Measurements from ENCODE around the gene OLA1.

OLA1 gene

DNA sequence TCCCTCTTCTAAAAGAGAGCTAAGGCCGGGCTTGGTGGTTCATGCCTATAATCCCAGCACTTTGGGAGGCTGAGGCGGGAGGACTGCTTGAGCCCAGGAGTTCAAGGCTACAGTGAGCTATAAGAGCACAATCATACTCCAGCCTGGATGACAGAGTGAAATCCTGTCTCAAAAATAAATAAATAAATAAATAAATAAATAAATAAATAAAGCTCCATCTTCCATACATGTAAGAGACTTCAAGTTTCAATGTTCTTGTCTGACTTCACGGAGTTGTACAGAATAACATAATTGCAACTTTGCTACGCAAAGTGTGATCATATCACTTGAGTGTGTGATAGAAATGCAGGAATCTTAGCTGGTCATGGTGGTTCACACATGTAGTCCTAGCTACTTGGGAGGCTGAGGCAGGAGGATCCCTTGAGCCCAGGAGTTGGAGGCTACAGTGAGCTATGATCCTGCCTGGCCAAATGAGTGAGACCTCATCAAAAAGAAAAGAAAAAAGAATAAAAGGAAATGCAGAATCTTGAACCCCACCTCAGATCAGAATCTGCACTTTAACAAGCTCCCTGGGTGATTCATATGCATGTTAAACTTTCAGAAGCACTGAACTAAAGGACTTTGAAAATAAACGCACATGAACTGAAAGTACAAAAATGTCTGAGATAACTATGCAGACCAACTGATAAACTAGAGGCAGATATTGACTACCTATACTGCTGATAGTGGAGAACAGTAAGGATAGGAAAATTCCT lies 159.4 kb downstream of the OLA1 start:
- H3K9ac ChIP-seq (ENCODE audit: insufficient read length), result no peak overlapping the region
- no peaks in the 10 kb centered on the region for H3K9me3 ChIP-seq (ENCODE audit: low read depth, low read length)
- no peak for DNase-seq (ENCODE audit: low read depth, low spot score)
- H3K4me3 ChIP-seq, result no peak overlapping the region
- H3K36me3 ChIP-seq (ENCODE audit: insufficient read depth, low read length), result no peaks in the 10 kb centered on the region
- no peak for TF ChIP-seq POLR2AphosphoS5 (IDR thresholded peaks at IDR 0.05; ENCODE audit: borderline replicate concordance, low read depth, low read length)
- no peak overlapping the region for H3K27ac ChIP-seq

DNA sequence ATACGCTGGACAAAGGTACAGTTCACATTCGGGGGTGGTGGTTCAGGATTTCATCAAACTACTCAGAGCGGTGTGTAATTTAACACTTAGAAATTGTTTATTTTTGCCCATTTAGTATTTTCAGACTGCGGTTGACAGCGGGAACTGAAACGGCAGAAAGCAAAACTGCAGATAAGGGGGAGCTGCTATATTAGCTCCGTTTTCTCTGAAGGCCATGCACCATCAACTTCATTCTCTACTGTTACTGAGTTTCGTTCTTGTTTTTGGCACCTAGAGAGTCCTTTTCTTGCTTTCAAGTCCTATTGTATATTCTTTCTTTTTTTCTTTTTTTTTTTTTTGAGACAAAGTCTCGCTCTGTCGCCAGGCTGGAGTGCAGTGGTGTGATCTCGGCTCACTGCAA lies 161.6 kb downstream of the OLA1 start:
- Histone ChIP-seq H3K27ac (no peak overlapping the region), H3K9me3 (ENCODE audit: low read depth, low read length) (no peaks in the 10 kb centered on the region), H3K9ac (ENCODE audit: insufficient read length) (no peak overlapping the region), H3K4me3 (no peak overlapping the region), H3K36me3 (ENCODE audit: insufficient read depth, low read length) (no peaks in the 10 kb centered on the region)
- no peak for TF ChIP-seq FOXP2 (optimal IDR thresholded peaks at IDR 0.05; ENCODE audit: control extremely low read depth, extremely low read length, insufficient read depth)
- TF ChIP-seq POLR2AphosphoS5 (IDR thresholded peaks at IDR 0.05; ENCODE audit: borderline replicate concordance, low read depth, low read length), result no peak
- no peak for TF ChIP-seq EZH2 (IDR thresholded peaks at IDR 0.05)
- no peak for DNase-seq (ENCODE audit: low read depth, low spot score)

DNA sequence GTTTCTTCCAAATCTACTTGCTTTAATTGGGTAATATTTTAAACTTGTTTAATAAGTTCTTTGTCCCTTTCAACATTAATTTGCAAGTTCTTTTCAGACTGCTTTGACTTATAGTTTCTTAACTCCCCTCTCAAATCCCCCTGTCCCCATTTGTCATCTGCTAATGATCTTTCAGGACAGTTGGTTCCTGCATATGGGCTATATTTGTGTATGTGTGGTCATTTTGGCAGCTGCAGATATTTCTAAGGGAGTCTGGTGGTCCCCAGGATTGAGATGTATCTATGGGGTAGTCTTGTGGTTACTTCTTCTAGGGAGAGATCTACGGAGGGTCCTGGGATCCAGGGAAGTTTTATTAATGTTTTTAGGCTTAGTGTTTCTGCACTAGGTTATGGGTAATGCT lies 162.6 kb downstream of the OLA1 start:
- DNase-seq (ENCODE audit: low read depth, low spot score), result no peak
- Histone ChIP-seq H3K9ac (ENCODE audit: insufficient read length) (no peak overlapping the region), H3K27ac (no peak overlapping the region), H3K36me3 (ENCODE audit: insufficient read depth, low read length) (0 out of 2 replicates have a peak, but pooled peaks cover 2% of the 10 kb centered on the region), H3K4me3 (no peak overlapping the region), H3K9me3 (ENCODE audit: low read depth, low read length) (no peaks in the 10 kb centered on the region)
- TF ChIP-seq EZH2 (IDR thresholded peaks at IDR 0.05) (no peak), FOXP2 (optimal IDR thresholded peaks at IDR 0.05; ENCODE audit: control extremely low read depth, extremely low read length, insufficient read depth) (no peak)

DNA sequence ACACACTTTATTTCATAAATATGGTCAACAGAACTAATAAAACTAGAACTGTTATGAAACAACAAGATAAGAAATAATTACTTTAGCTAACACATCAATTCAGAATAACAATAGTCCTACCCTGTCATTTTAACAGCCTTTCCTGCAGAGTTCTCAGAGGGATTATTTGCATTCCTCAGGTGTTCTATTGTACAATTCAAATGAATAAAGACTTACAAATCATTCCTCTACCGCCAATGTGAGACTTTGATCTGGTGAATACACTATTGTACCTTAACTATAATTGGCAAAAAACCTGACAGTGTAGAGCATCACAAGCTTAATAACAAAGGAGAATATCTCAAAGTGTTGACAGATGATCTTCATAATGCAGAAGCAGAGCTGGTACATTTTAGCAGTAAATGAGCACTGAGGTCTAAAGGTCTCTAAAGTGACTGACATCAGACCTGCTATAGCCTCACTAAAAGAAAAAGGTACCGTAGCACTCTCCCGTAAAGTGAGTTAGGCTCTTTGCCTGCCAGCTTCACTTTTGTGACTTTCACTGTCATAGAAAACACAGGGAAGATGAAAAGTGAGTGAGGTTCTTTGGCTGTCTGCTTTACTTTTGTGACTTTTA lies 164.4 kb downstream of the OLA1 start:
- Histone ChIP-seq H3K36me3 (ENCODE audit: insufficient read depth, low read length) (0 out of 2 replicates have a peak, but pooled peaks cover 2% of the 10 kb centered on the region), H3K27ac (no peak overlapping the region), H3K4me3 (no peak overlapping the region), H3K9ac (ENCODE audit: insufficient read length) (no peak overlapping the region), H3K9me3 (ENCODE audit: low read depth, low read length) (no peaks in the 10 kb centered on the region)
- TF ChIP-seq POLR2AphosphoS5 (IDR thresholded peaks at IDR 0.05; ENCODE audit: borderline replicate concordance, low read depth, low read length), result no peak
- no peak for TF ChIP-seq EZH2 (IDR thresholded peaks at IDR 0.05)
- TF ChIP-seq FOXP2 (optimal IDR thresholded peaks at IDR 0.05; ENCODE audit: control extremely low read depth, extremely low read length, insufficient read depth), result no peak
- DNase-seq (ENCODE audit: low read depth, low spot score), result no peak

DNA sequence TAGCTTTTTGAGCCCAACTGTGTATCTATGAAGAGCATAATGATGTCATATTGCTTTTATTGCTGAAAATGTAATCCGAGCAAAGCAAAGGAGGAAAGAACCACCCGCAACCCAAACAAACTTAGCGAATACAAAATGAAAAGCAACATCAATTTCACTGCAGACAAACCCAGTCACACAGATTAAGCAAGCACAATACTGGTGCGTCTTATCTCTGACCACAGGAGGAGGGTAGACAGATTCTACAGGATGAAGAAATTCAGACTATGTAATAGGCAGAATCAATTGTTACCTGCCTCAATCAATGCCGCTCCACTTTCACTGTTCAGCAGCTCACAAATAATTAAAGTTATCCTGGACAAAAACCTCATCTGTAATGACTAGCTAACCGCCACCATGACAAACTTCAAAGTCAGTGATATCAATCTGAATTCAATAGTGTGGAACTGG lies 167.6 kb downstream of the OLA1 start:
- no peak for TF ChIP-seq EZH2 (IDR thresholded peaks at IDR 0.05)
- no peak for TF ChIP-seq FOXP2 (optimal IDR thresholded peaks at IDR 0.05; ENCODE audit: control extremely low read depth, extremely low read length, insufficient read depth)
- no peak for TF ChIP-seq POLR2AphosphoS5 (IDR thresholded peaks at IDR 0.05; ENCODE audit: borderline replicate concordance, low read depth, low read length)
- no peak for DNase-seq (ENCODE audit: low read depth, low spot score)
- H3K9ac ChIP-seq (ENCODE audit: insufficient read length), result no peak overlapping the region

DNA sequence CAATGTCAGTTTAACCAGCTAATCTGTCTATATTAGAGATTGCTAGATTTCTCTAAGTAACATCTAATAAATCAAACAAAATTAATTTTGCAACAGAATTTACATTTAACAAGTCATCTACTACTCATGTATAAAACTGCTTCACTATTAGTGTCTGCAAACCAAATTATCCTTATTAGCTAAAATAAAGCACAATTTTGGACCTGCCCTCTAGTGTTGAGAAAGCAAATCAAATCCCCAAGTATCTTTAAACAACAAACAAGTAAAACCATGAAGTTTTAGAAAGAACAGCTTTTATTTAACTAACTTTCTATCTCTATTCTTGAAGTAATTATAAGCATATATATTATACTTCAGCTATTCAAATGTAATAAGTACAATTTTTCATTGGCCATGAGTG lies 170.1 kb downstream of the OLA1 start:
- no peak overlapping the region for H3K4me3 ChIP-seq
- H3K9ac ChIP-seq (ENCODE audit: insufficient read length), result no peak overlapping the region
- H3K27ac ChIP-seq, result no peak overlapping the region
- no peak for TF ChIP-seq FOXP2 (optimal IDR thresholded peaks at IDR 0.05; ENCODE audit: control extremely low read depth, extremely low read length, insufficient read depth)
- TF ChIP-seq POLR2AphosphoS5 (IDR thresholded peaks at IDR 0.05; ENCODE audit: borderline replicate concordance, low read depth, low read length), result no peak
- TF ChIP-seq EZH2 (IDR thresholded peaks at IDR 0.05), result no peak
- no peak for DNase-seq (ENCODE audit: low read depth, low spot score)
- peaks cover 14% of the 10 kb centered on the region for H3K36me3 ChIP-seq (ENCODE audit: insufficient read depth, low read length)
- no peaks in the 10 kb centered on the region for H3K9me3 ChIP-seq (ENCODE audit: low read depth, low read length)

More for the DNA sequence above, 167.6 kb downstream of the OLA1 start:
- H3K4me3 ChIP-seq, result no peak overlapping the region
- H3K27ac ChIP-seq, result no peak overlapping the region
- H3K9me3 ChIP-seq (ENCODE audit: low read depth, low read length), result no peaks in the 10 kb centered on the region
- H3K36me3 ChIP-seq (ENCODE audit: insufficient read depth, low read length), result 0 out of 2 replicates have a peak, but pooled peaks cover 2% of the 10 kb centered on the region

DNA sequence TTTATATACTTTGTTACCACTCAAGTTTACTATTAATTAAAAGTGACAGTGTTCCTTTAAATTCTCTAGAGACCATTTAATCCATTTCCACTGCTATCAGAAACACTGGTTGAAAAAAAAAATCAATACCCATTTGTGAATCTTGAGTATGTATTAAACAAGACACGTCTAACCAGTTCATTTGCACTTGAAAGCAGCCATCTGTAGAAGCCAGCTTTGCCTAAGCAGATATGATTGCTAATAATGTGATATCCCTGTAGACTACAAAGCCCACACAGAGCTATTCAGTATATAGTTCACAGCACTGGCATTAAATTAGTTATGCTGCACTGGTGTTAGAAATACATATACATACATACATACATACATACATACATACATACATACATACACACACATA lies 171.4 kb downstream of the OLA1 start:
- Histone ChIP-seq H3K9ac (ENCODE audit: insufficient read length) (no peak overlapping the region), H3K9me3 (ENCODE audit: low read depth, low read length) (no peaks in the 10 kb centered on the region), H3K36me3 (ENCODE audit: insufficient read depth, low read length) (peaks cover 14% of the 10 kb centered on the region), H3K4me3 (no peak overlapping the region), H3K27ac (no peak overlapping the region)
- TF ChIP-seq POLR2AphosphoS5 (IDR thresholded peaks at IDR 0.05; ENCODE audit: borderline replicate concordance, low read depth, low read length), result no peak
- no peak for TF ChIP-seq EZH2 (IDR thresholded peaks at IDR 0.05)
- TF ChIP-seq FOXP2 (optimal IDR thresholded peaks at IDR 0.05; ENCODE audit: control extremely low read depth, extremely low read length, insufficient read depth), result no peak
- no peak for DNase-seq (ENCODE audit: low read depth, low spot score)

DNA sequence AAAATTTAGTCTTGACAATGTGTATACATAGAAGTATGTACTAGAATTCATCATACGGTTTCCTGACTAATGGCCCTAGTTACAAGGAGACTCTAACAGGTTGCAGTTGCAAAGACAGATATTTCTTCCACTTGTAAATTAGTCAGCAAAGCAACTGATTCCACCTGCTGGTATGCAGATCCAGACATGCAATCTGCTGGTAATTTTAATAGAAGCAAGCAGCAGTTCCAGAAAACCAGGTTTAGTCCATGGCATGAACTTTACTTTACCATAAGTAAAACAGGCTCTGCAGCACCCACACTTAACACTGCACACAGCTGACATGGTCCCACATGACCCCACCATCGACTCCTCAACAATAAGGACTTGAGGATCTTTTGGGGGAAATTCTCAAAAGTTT lies 172.3 kb downstream of the OLA1 start:
- no peak overlapping the region for H3K4me3 ChIP-seq
- H3K9ac ChIP-seq (ENCODE audit: insufficient read length), result no peak overlapping the region
- H3K36me3 ChIP-seq (ENCODE audit: insufficient read depth, low read length), result peaks cover 13% of the 10 kb centered on the region
- DNase-seq (ENCODE audit: low read depth, low spot score), result no peak
- no peak overlapping the region for H3K27ac ChIP-seq
- H3K9me3 ChIP-seq (ENCODE audit: low read depth, low read length), result no peaks in the 10 kb centered on the region
- TF ChIP-seq EZH2 (IDR thresholded peaks at IDR 0.05), result no peak
- no peak for TF ChIP-seq POLR2AphosphoS5 (IDR thresholded peaks at IDR 0.05; ENCODE audit: borderline replicate concordance, low read depth, low read length)
- no peak for TF ChIP-seq FOXP2 (optimal IDR thresholded peaks at IDR 0.05; ENCODE audit: control extremely low read depth, extremely low read length, insufficient read depth)

All from SK-N-MC (cell line).